Coronary artery (tissue), 2 donors: ENCODE data around the gene FXN.
"Not testable (repeated sequence)": the region's sequence is repeated elsewhere in the genome, so short reads cannot be mapped to it uniquely, and the experiment has no call there.

Source experiments
- DNase-seq: peaks from one replicate; pipeline ENCODE4 v3.0.0-alpha.2; 2017; ENCODE audit warnings: low spot score
- H3K27ac ChIP-seq, 2 donors: fragments of 200-600 bp; sonication (generic); one replicate each; pipeline ENCODE4 v1.5.1; 2016 to 2019
- H3K4me3 ChIP-seq: fragments of 200-600 bp; sonication (generic); 2 replicates; pipeline ENCODE4 v1.5.1; 2016; ENCODE audit warnings: mild to moderate bottlenecking, moderate library complexity
- CTCF ChIP-seq: fragments of 200-600 bp; sonication (generic); IDR thresholded peaks from one replicate; pipeline ENCODE4 v1.5.1; 2019; ENCODE audit warnings: antibody characterized with exemption

Gene FXN

GRCh38 chr9:69086769-69087168 is 51.2 kb downstream of the FXN start:
- no peak overlapping the region for H3K27ac ChIP-seq
- no peak for DNase-seq
- no peak for TF ChIP-seq CTCF
- H3K4me3 ChIP-seq = no peak overlapping the region

- no peak for TF ChIP-seq CTCF
- no peak overlapping the region for H3K27ac ChIP-seq
- no peak for DNase-seq
- H3K4me3 ChIP-seq = no peak overlapping the region
Measured at GRCh38 chr9:69089082-69089481, 53.5 kb downstream of the FXN start.

GRCh38 chr9:69089491-69089890 is 53.9 kb downstream of the FXN start:
- H3K4me3 ChIP-seq = no peak overlapping the region

GRCh38 chr9:69090140-69090750 is 54.7 kb downstream of the FXN start:
- no peak overlapping the region for H3K4me3 ChIP-seq
- peak overlapping the region in 1 of 2 donors; percentile 41 for H3K27ac ChIP-seq
- DNase-seq = no peak
- no peak for TF ChIP-seq CTCF

More at GRCh38 chr9:69089491-69089890, 53.9 kb downstream of the FXN start:
- no peak for TF ChIP-seq CTCF
- no peak overlapping the region for H3K27ac ChIP-seq
- no peak for DNase-seq

- Histone ChIP-seq H3K4me3 (no peak overlapping the region), H3K27ac (no peak overlapping the region)
- TF ChIP-seq CTCF = no peak
- DNase-seq = no peak
Measured at GRCh38 chr9:69090946-69091345, 55.4 kb downstream of the FXN start.

- TF ChIP-seq CTCF = no peak
- H3K27ac ChIP-seq = peak overlapping the region in 1 of 2 donors; percentile 20
- DNase-seq = no peak
- H3K4me3 ChIP-seq = no peak overlapping the region
Measured at GRCh38 chr9:69093471-69094103, 58.0 kb downstream of the FXN start.

GRCh38 chr9:69094361-69095135 is 59.0 kb downstream of the FXN start:
- not testable (repeated sequence) for DNase-seq, H3K4me3 ChIP-seq, H3K27ac ChIP-seq
